NT2/D1 (cell line): ENCODE data around the gene EPB41L4B.

ENCODE experiments used
- DNase-seq: peaks from one replicate; pipeline ENCODE4 v3.0.0-alpha.2; 2011; ENCODE audit warnings: low read depth, low spot score
- H3K27me3 ChIP-seq: 2 replicates; pipeline ENCODE4 v1.6.0; 2011; ENCODE audit warnings: mild to moderate bottlenecking; ENCODE audit not compliant: insufficient read length, insufficient read depth
- H3K36me3 ChIP-seq: 2 replicates; pipeline ENCODE4 v1.6.1; 2011; ENCODE audit warnings: mild to moderate bottlenecking, low read length, mixed read lengths; ENCODE audit not compliant: insufficient read depth, insufficient read length
- H3K4me1 ChIP-seq: 2 replicates; pipeline ENCODE4 v1.5.1; 2011; ENCODE audit not compliant: insufficient read depth, insufficient read length
- H3K4me3 ChIP-seq: 2 replicates; pipeline ENCODE4 v1.5.1; 2011; ENCODE audit warnings: low read depth; ENCODE audit not compliant: insufficient read length
- H3K9ac ChIP-seq: 2 replicates; pipeline ENCODE4 v1.6.0; 2011; ENCODE audit warnings: low read depth; ENCODE audit not compliant: insufficient read length
- H3K9me3 ChIP-seq: 2 replicates; pipeline ENCODE4 v1.5.1; 2011; ENCODE audit warnings: mild to moderate bottlenecking, low read length; ENCODE audit not compliant: insufficient read depth
- SUZ12 ChIP-seq: IDR thresholded peaks from 2 replicates; pipeline ENCODE4 v1.6.1; 2011; ENCODE audit not compliant: insufficient read length, insufficient read depth; ENCODE audit errors: extremely low read depth
- YY1 ChIP-seq: IDR thresholded peaks from 2 replicates; pipeline ENCODE4 v1.6.1; 2011; ENCODE audit not compliant: insufficient read length, insufficient read depth
- ZNF274 ChIP-seq: IDR thresholded peaks from 2 replicates; pipeline ENCODE4 v1.6.1; 2011; ENCODE audit warnings: mild to moderate bottlenecking, low read depth, low read length

Gene EPB41L4B

DNA sequence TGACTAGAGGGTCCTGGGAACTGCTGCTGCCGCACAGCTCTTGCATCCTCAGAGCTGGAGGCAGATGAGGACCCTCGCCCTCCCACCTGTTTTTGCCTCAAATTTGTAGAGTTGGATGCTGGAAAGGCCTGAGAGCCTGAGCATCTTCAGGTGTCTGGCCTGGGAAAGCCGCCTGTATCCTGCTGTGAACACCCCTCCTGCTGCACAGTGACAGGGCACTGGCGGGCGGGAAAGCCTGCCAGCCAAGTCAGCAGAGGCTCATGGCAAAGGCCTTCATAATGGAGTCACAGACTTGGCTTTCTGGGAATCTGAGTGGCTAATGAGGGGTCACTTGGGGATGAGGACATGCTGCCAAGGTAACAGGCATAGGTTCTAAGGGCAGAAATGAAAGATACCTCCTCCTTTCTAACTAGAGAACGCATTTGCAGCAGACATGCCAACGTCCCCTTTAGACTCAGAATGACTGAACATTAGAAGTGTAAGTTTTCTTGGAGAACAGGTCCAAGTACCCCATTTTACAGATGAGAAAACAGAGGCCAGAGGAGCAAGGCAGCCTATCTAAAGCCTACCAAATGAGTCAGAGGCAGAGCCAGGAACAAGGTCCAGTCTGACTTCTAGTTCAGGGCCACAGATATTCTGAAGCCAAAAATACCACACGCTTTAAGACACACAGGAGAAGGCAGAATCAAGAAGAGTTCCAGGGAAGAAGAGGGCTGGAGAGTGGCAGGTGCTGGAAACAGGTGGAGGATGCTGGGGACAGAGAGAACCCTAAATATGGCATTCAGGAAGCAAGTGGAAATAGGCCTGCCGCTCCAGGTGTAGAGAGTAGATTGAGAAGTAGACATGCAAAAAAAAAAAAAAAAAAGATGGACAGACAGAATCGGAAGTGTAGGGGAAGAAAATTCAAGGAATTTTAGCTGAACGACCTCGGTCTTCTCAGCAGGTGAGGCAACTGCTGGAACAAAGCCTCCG is 44.1 kb downstream of the EPB41L4B start:
- TF ChIP-seq ZNF274 (no peak), YY1 (no peak), SUZ12 (no peak)
- Histone ChIP-seq H3K36me3 (peaks cover 3% of the 10 kb centered on the region), H3K9me3 (no peaks in the 10 kb centered on the region), H3K4me1 (no peaks in the 10 kb centered on the region), H3K4me3 (no peak overlapping the region), H3K27me3 (no peaks in the 10 kb centered on the region), H3K9ac (no peak overlapping the region)
- no peak for DNase-seq

DNA sequence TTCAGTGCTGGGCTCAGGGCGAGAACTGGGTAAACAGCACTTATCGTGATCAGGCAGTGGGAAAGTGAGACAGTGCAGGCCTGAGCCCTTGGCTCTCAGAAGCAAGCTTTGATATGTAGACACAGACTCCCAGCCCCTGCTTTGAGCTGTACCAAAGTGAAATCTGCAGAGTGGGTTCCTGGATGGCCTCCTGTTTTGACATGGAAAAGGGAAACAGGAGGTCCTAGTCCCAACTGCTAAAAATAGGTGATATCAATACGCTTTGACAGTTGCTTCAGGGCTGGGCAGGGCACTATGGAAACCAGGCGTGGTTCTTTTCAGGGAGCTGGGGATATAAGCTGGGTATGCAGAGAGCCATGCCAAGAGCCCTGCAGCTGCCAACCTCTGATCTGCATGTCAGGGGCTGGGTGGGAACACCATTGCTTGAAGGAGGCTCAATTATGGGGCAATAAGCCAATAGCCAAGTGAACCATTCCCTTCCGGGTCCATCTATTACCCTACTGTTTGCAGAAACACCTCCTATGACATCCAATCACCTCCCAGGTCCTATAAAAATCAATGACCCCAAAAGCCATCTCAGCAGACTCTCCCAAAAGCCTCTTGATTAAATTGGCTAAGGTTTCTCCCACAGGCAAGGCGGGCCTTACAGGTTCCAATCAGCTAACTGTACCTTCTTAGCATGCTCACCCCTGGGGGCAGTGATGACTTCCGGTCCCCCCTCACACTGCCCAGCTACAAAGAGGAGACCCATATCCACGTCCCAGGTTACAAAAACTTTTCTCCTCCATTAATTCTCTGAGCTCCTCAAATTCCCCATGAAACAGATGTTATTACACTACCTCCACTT is 45.8 kb downstream of the EPB41L4B start:
- TF ChIP-seq ZNF274 = no peak
- TF ChIP-seq SUZ12 = no peak
- TF ChIP-seq YY1 = no peak
- Histone ChIP-seq H3K4me1 (peaks cover 6% of the 10 kb centered on the region), H3K9ac (no peak overlapping the region), H3K9me3 (no peaks in the 10 kb centered on the region), H3K4me3 (no peak overlapping the region), H3K36me3 (peaks cover 3% of the 10 kb centered on the region), H3K27me3 (no peaks in the 10 kb centered on the region)
- DNase-seq = no peak

DNA sequence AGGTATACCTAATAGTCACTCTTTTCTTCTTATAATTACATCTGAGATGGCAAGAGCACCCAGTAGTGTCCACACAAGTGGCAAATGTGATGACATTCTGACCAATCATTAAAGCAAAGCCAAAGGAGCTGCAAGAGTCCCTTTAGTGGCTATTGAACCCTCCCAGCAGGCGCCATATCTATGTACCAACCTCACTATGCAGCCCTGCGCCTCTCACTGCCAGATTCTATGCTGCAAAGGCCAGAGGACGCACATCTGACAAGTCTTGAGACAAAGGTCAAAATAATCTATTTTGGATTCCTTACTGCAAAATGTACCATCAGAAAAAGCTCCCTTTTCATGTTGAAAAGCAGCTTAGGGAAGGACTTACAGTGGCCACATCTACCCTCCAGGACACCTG is 47.0 kb downstream of the EPB41L4B start:
- TF ChIP-seq ZNF274 (no peak), SUZ12 (no peak), YY1 (no peak)
- Histone ChIP-seq H3K36me3 (peaks cover 3% of the 10 kb centered on the region), H3K27me3 (no peaks in the 10 kb centered on the region), H3K4me3 (no peak overlapping the region), H3K4me1 (peaks cover 6% of the 10 kb centered on the region), H3K9ac (no peak overlapping the region), H3K9me3 (no peaks in the 10 kb centered on the region)
- no peak for DNase-seq

DNA sequence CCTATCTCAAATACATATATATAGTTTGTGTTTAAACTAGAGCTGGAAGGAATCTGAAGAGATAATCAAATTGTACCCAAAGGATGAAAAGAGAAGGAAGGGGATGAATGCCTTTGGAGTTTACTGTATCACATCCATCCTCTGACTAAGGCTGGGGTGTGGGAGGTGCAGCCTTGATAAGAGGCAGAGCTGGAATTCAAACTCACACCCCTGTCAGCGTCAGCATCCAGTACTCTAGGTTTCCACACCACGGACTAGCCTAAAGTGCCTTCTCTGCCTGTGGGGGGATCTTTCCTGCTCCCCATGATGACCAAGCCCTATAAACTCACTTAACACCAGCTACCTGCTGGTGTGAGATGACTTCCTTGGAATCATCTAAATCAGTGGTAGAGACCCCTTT is 48.1 kb downstream of the EPB41L4B start:
- H3K27me3 ChIP-seq = no peaks in the 10 kb centered on the region
- H3K36me3 ChIP-seq = no peaks in the 10 kb centered on the region
- no peak for TF ChIP-seq SUZ12
- TF ChIP-seq YY1 = no peak
- no peak for TF ChIP-seq ZNF274
- DNase-seq = no peak
- peaks cover 7% of the 10 kb centered on the region; the same call in 1 of the 2 replicates for H3K9me3 ChIP-seq
- H3K9ac ChIP-seq = no peak overlapping the region
- H3K4me1 ChIP-seq = peaks cover 6% of the 10 kb centered on the region
- H3K4me3 ChIP-seq = no peak overlapping the region

DNA sequence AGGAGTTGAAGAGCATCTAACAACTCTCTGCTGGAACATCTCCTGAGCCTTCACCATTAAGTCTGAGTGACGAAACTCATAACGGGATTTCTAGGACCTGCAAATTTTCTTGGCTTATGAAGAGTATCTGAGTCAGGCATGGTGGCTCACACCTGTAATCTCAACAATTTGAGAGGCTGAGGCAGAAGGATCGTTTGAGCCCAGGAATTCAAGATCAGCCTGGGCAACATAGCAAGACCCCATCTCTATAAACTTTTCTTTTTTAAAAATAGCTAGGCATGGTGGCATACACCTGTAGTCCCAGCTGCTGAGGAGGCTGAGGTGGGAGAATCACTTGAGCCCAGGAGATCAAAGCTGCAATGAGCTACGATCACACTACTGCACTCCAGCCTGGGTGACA is 48.8 kb downstream of the EPB41L4B start:
- no peak for TF ChIP-seq ZNF274
- H3K9me3 ChIP-seq = peaks cover 12% of the 10 kb centered on the region; the same call in 1 of the 2 replicates
- H3K9ac ChIP-seq = no peak overlapping the region

DNA sequence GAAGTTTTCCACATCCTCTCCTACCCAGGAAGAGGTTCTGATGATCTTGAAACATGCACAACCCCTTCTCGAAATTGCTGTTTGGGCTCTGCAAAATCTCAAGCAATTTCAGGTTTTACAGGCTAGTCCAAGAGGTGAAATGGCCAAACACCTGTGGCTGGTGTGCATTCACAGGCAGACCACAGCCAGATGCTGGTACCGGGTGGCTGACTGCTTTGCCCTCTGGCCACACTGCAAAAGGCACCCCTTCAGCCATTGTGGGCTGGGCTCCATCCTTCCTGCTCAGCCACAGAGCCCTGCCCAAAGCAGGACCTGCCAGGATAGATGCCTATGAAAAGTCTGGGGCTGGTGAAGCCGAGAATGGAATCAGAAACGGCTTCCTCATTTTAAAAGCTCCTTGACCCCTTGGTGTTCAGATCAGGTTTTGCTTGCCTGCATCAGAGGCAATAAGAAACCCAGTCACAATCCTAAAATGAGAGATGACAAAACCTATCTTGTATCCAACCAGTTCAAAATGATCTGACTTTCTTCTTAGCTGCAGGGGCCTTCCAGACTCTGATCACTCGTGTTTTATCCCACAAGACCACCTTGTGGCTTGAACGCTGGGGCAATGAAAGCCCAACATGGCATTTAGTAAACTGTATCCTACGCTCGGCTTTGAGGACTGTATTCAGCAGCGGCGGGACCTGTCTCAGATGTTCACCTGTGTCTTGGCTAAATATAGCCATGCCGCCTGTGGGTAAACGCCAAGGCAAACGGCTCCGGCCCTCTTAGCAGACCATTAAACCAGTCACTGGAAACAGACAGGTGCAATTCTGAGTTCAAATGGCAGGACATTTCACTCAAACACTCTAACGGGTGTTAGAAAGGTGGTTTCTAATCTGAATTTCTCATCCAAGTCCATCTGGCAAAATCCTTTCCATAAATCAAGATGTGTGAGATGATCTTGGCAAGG is 49.6 kb downstream of the EPB41L4B start:
- H3K27me3 ChIP-seq = no peaks in the 10 kb centered on the region
- TF ChIP-seq YY1 (no peak), SUZ12 (no peak), ZNF274 (no peak)
- peaks cover 12% of the 10 kb centered on the region; the same call in 1 of the 2 replicates for H3K9me3 ChIP-seq
- DNase-seq = no peak
- peaks cover 6% of the 10 kb centered on the region for H3K4me1 ChIP-seq
- no peak overlapping the region for H3K9ac ChIP-seq
- H3K36me3 ChIP-seq = no peaks in the 10 kb centered on the region
- no peak overlapping the region for H3K4me3 ChIP-seq

More for the DNA sequence above, 48.8 kb downstream of the EPB41L4B start:
- Histone ChIP-seq H3K4me1 (peaks cover 6% of the 10 kb centered on the region), H3K4me3 (no peak overlapping the region), H3K36me3 (no peaks in the 10 kb centered on the region), H3K27me3 (no peaks in the 10 kb centered on the region)
- DNase-seq = no peak
